ENCODE results near the gene NR2E1.

- no peak for TF ChIP-seq CTCF (IDR thresholded peaks at IDR 0.05; ENCODE audit: low read depth, low read length, poor library complexity, severe bottlenecking)
- no peak for TF ChIP-seq EZH2phosphoT487 (IDR thresholded peaks at IDR 0.05; ENCODE audit: borderline replicate concordance, low read length)
These were observed 21.7 kb downstream of the NR2E1 start for GRCh38 chr6:108187519-108187918.
